ENCODE data around the gene DUSP22. TPM values are rescaled to one million over a fixed set of nuclear protein-coding genes. Genes with fewer than 3 reads are reported as not detected.

Gene DUSP22
- total RNA-seq, 6 donors from 2014 or later: 49.9 to 108 (median 63.8) TPM

DNA sequence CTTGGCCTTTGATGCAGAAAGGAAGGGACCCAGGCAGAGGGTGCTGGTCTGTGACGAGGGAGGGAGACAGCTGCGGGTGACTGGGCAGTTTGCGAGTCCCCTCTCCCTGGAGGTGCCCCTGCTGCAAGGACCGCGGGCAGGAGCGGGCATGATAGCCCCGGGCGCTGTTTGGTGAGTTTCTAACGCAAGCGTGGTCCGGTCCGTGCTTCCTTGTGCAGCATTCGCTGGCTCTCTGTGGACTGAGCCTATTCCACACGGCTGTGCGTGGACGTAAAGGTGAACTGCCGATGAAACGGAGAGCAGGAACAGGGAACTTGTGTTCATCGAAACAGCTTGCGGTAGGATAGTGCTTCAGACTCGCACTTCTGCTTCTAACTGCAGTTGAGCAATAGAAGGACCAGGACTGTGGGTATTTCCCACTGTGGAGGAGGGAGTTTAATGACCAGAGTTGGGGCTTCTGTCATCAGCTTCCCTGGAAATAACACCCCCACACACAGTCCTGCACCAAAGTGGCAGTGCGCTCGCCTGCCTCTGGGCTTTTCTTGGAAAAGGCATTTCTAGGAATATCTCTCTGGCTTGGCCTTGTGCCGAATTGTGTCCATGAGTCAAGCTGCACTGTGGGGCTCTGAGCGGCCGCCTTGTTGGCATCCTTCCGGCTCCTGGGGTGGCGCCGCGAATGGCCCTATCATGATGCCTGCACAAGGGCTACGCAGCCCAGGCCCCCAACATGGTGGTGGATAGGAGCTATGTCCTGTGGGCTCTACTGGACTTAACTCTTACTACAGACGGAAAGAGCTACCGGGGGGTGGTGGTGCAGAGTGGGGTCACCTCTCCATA is 48.9 kb downstream of the DUSP22 start:
- DNase-seq (peak; percentile 63 to 85), ATAC-seq (ENCODE audit: low FRiP score in 2 of 2) (peak; percentile 19 to 54)
- H3K36me3 ChIP-seq: no peaks in the 10 kb centered on the region
- H3K9me3 ChIP-seq: no peaks in the 10 kb centered on the region
- H3K4me1 ChIP-seq: peaks cover 11 to 29% (median 26%) of the 10 kb centered on the region in 4 donors
- no peaks in the 10 kb centered on the region for H3K27me3 ChIP-seq
- no peak overlapping the region for H3K27ac ChIP-seq
- no peak for TF ChIP-seq POLR2A (IDR thresholded peaks at IDR 0.05)
- TF ChIP-seq, protein P1, sequence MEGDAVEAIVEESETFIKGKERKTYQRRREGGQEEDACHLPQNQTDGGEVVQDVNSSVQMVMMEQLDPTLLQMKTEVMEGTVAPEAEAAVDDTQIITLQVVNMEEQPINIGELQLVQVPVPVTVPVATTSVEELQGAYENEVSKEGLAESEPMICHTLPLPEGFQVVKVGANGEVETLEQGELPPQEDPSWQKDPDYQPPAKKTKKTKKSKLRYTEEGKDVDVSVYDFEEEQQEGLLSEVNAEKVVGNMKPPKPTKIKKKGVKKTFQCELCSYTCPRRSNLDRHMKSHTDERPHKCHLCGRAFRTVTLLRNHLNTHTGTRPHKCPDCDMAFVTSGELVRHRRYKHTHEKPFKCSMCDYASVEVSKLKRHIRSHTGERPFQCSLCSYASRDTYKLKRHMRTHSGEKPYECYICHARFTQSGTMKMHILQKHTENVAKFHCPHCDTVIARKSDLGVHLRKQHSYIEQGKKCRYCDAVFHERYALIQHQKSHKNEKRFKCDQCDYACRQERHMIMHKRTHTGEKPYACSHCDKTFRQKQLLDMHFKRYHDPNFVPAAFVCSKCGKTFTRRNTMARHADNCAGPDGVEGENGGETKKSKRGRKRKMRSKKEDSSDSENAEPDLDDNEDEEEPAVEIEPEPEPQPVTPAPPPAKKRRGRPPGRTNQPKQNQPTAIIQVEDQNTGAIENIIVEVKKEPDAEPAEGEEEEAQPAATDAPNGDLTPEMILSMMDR (IDR thresholded peaks at IDR 0.05): no peak
- TF ChIP-seq POLR2AphosphoS5 (IDR thresholded peaks at IDR 0.05): no peak
- no peak for TF ChIP-seq EP300 (IDR thresholded peaks at IDR 0.05)
- H3K4me3 ChIP-seq: no peak overlapping the region
- 78 to 90% methylated on average over 33 of the region's 33 CpGs for WGBS, 2 donors

DNA sequence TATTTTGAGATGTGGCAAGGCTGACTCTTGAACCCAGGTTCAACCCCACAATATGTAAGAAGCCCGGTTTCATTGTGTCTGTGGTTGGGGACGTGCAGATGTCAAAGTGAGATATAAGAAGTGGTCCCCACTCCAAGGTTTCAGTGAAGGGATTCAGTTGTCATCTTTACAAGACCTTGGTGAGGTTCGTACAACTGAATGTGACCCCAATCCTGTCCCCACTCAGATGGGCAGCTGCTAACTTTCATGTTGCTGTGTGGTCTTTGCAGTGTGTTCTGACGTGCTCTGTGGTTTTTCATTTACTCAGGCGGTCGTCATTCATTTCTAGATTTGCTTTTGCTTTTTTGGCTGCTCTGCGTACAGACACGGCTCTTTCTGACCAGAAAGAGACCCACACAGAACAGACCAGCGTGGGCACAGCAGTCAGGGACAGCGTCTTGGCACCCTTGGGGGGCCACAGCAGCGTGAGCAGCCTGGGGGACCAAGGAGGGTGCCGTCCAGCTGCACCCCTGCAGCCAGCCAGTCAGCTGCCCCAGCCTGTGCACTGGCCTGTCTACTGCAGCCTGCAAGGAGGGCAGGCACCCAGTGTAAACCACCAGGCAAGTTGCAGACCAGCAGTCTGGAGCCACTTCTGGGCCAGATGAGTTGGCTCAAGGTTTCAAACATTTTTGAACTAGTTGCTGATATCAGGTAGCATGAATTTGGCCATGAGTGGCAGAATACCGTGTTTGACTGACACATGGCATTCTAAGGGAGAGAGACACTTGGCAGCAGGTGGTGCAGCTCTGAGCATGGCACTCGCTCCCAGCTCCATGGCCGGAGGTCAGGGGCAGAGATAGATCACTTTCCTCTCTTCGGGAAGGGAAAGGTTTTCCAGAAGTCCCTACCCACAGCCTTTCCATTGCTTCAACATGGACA is 49.9 kb downstream of the DUSP22 start:
- ATAC-seq (ENCODE audit: low FRiP score in 2 of 2) (peak in 1 of 2 donors; percentile 2), DNase-seq (peak in 1 of 2 donors; percentile 77)
- no peak overlapping the region for H3K4me3 ChIP-seq
- H3K4me1 ChIP-seq: peaks cover under 1 to 25% (median 18%) of the 10 kb centered on the region in 4 donors
- TF ChIP-seq POLR2A (IDR thresholded peaks at IDR 0.05) (no peak), EP300 (IDR thresholded peaks at IDR 0.05) (no peak), POLR2AphosphoS5 (IDR thresholded peaks at IDR 0.05) (no peak)
- TF ChIP-seq, protein P1 (IDR thresholded peaks at IDR 0.05): no peak
- 72 to 77% methylated on average over 16 of the region's 16 CpGs for WGBS, 2 donors
- H3K9me3 ChIP-seq: no peaks in the 10 kb centered on the region
- H3K27ac ChIP-seq: no peak overlapping the region
- H3K36me3 ChIP-seq: peaks cover 0 to 7% (median under 1%) of the 10 kb centered on the region in 4 donors
- H3K27me3 ChIP-seq: no peaks in the 10 kb centered on the region

DNA sequence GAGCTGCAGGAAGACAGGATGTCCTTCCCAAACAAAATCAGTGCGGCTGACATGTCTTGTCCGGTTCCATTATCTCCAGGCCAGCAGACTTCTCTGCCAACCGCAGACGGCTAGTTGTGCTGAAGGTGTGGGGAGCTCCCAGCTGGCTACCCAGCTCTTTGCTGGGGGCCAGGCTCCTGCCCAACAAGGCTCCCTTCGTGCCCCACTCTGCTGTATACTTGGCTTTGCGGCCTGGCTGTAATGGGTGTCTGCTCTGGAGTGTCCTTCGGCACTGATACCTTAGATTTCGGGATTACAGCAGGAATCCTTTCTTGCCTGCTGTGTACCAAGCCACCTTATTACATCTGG is 50.5 kb downstream of the DUSP22 start:
- Histone ChIP-seq H3K4me1 (peaks cover 0 to 18% (median 12%) of the 10 kb centered on the region in 4 donors), H3K27me3 (no peaks in the 10 kb centered on the region), H3K36me3 (peaks cover 0 to 12% (median 3%) of the 10 kb centered on the region in 4 donors), H3K9me3 (no peaks in the 10 kb centered on the region), H3K27ac (no peak overlapping the region), H3K4me3 (no peak overlapping the region)
- WGBS, 2 donors: 83 to 86% methylated on average over 8 of the region's 8 CpGs
- ATAC-seq (ENCODE audit: low FRiP score in 2 of 2) (no peak), DNase-seq (peak in 1 of 2 donors; percentile 46)
- no peak for TF ChIP-seq EP300 (IDR thresholded peaks at IDR 0.05)
- TF ChIP-seq, protein P1 (IDR thresholded peaks at IDR 0.05): no peak
- TF ChIP-seq POLR2A (IDR thresholded peaks at IDR 0.05): no peak
- TF ChIP-seq POLR2AphosphoS5 (IDR thresholded peaks at IDR 0.05): no peak

DNA sequence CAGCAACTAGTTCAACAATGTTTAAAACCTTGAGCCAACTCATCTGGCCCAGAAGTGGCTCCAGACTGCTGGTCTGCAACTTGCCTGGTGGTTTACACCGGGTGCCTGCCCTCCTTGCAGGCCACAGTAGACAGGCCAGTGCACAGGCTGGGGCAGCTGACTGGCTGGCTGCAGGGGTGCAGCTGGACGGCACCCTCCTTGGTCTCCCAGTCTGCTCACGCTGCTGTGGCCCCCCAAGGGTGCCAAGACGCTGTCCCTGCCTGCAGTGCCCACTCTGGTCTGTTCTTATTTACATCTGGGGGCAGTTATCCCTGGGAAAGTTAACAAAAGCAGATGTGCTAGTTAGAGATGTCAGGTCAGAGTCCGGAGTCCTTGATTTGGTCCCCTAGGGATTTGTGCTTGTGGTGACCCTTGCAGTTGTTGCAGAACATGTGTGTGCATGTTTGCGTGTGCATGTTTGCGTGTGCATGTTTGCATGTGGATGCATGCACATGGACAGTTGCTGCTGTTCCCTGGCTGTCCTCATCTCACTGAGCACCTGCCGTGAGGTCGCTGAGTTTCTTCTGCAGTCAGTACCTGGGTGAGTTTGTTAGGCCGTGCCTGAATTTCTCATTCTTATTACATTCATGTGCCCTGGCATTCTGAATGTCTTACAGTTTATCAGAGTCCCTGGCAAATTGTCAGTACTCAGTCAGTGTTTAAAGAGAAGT is 51.1 kb downstream of the DUSP22 start:
- Histone ChIP-seq H3K4me3 (no peak overlapping the region), H3K27me3 (no peaks in the 10 kb centered on the region), H3K27ac (no peak overlapping the region), H3K36me3 (peaks cover 0 to 16% (median 7%) of the 10 kb centered on the region in 4 donors), H3K4me1 (peaks cover 0 to 12% (median 10%) of the 10 kb centered on the region in 4 donors), H3K9me3 (no peaks in the 10 kb centered on the region)
- 85 to 86% methylated on average over 10 of the region's 10 CpGs for WGBS, 2 donors
- no peak for ATAC-seq (ENCODE audit: low FRiP score in 2 of 2)
- TF ChIP-seq, protein P1 (IDR thresholded peaks at IDR 0.05): no peak
- TF ChIP-seq POLR2AphosphoS5 (IDR thresholded peaks at IDR 0.05) (no peak), POLR2A (IDR thresholded peaks at IDR 0.05) (no peak), EP300 (IDR thresholded peaks at IDR 0.05) (no peak)
- peak in 1 of 2 donors; percentile 66 for DNase-seq

Data from upper lobe of left lung (tissue), 6 donors.